Kidney epithelial cell (primary cell): ENCODE measurements around the gene CMBL. TPM values are rescaled to one million over a fixed set of nuclear protein-coding genes. Genes with fewer than 3 reads are reported as not detected.
A peak's percentile ranks its signal among the peaks of the same experiment; 100 is the strongest.
"Not testable (repeated sequence)": the region's sequence is repeated elsewhere in the genome, so short reads cannot be mapped to it uniquely, and the experiment has no call there.

Source experiments
- DNase-seq: peaks from one replicate; pipeline ENCODE4 v3.0.0-alpha.2; 2010; ENCODE audit warnings: low read depth
- H3K27me3 ChIP-seq: 2 replicates; pipeline ENCODE4 v1.6.0; 2011; ENCODE audit warnings: low read length; ENCODE audit not compliant: control insufficient read depth, insufficient read depth
- H3K36me3 ChIP-seq: 2 replicates; pipeline ENCODE4 v1.5.1; 2011; ENCODE audit warnings: low read length; ENCODE audit not compliant: control insufficient read depth, insufficient read depth
- H3K4me3 ChIP-seq: 2 replicates; pipeline ENCODE4 v1.5.1; 2011; ENCODE audit warnings: low read depth, mild to moderate bottlenecking, control low read depth, low read length
- total RNA-seq: library from RNA; depleted of rRNA; stranded (reverse); fragments of >200 nt; gene quantifications from 2 replicates; pipeline ENCODE4 v1.2.3, GENCODE V29; 2015
- TF ChIP-seq, protein P1 (sequence below): IDR thresholded peaks from 2 replicates; pipeline ENCODE4 v1.5.1; 2011; ENCODE audit warnings: mild to moderate bottlenecking, moderate library complexity, low read length, control low read depth, inconsistent platforms; ENCODE audit not compliant: insufficient read depth, poor library complexity, severe bottlenecking

Gene CMBL
- total RNA-seq, 1 donor from 2014 or later = 7.8 TPM

DNA sequence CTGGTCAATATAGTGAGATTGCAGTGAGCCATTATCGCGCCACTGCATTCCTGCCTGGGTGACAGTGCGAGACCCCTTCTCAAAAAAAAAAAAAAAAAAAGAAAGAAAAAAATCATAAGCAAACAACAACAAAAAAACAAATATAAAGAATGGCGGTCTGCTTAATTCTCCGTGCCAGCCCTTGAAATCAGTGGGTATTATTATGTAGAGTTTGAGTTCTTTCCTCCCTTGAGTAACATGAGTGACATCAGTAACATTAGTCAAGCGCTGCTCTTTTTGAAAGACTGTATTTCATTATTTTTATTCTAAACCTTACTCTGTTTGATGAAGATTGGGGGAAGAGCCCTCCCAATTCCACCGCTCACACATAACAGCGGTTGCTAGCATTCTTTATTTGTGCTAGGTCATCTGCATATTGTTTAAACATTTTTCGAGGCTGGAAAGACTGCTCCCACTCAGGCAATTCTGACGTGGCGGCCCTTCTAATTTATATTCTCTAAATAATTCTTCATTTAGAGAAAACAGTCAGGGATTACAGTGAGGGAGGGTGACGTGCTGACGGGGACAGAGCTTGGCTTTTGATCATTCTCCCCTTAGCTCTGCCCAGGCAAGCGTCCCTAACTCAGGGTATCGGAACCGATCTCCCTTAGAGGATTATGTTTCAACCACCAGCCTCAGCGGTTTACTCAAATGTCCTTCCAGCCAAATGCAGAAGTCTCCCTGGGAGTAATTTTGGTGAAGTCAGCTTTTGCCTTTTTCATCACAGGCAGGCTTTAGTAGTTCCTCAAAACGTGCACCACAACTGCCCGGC is 44.9 kb upstream of the CMBL start:
- no peaks in the 10 kb centered on the region for H3K27me3 ChIP-seq
- TF ChIP-seq, protein P1, sequence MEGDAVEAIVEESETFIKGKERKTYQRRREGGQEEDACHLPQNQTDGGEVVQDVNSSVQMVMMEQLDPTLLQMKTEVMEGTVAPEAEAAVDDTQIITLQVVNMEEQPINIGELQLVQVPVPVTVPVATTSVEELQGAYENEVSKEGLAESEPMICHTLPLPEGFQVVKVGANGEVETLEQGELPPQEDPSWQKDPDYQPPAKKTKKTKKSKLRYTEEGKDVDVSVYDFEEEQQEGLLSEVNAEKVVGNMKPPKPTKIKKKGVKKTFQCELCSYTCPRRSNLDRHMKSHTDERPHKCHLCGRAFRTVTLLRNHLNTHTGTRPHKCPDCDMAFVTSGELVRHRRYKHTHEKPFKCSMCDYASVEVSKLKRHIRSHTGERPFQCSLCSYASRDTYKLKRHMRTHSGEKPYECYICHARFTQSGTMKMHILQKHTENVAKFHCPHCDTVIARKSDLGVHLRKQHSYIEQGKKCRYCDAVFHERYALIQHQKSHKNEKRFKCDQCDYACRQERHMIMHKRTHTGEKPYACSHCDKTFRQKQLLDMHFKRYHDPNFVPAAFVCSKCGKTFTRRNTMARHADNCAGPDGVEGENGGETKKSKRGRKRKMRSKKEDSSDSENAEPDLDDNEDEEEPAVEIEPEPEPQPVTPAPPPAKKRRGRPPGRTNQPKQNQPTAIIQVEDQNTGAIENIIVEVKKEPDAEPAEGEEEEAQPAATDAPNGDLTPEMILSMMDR = no peak
- no peaks in the 10 kb centered on the region for H3K36me3 ChIP-seq
- DNase-seq = no peak
- peak overlapping the region; percentile 92 for H3K4me3 ChIP-seq

DNA sequence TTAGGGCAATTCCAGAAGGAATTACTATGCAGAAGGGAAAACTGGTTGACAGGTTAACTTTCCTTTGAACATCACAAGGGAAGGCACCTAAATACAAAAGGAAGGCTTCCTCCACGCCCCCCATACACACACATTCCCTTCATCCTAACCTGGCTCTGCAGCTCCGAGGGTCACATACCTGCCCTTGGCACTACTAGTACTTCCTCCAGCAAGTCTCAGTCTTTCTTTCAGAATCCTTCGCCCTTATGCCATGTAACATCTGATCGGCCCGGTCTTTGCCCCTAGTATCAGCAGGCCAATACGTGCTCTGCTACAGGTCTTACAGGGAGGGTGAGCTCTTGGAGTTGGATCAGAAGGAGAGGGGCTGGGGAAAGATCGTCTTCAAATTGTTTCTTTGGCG is 44.2 kb upstream of the CMBL start:
- TF ChIP-seq, protein P1 = no peak
- no peak for DNase-seq
- no peaks in the 10 kb centered on the region for H3K36me3 ChIP-seq
- no peaks in the 10 kb centered on the region for H3K27me3 ChIP-seq
- no peak overlapping the region for H3K4me3 ChIP-seq

DNA sequence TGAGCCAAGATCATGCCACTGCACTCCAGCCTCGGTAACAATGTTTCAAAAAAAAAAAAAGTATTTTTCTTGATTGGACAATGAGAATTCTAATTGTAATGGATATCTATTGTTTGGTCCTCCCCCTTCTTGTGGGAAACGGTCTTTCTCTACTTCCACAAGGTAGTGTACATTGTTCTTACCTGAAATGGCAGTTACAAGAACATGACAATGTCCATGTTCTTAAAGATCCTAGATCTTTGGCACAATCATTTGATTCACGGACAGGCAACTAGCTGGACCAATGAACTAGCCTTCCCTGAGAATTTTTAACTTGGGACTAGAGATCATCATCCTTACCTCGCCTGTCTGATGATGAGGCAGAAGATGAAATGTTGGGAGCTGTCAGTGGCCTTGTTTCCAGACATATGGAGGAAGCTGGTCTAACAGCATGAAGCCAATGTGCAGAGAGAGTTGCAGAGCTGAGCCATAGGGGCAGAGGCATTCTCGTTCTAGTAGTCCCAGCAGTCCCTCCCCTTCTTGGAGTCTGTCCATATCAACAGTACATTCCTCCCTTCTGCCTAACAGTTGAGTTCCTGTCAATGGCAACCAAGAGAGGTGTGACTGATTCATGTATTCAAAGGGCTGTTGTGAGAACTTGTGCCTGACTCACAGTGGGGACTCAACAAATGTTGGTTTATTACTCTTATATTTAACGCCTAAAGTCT is 43.6 kb upstream of the CMBL start:
- Histone ChIP-seq H3K27me3 (no peaks in the 10 kb centered on the region), H3K36me3 (no peaks in the 10 kb centered on the region), H3K4me3 (no peak overlapping the region)
- DNase-seq = no peak
- TF ChIP-seq, protein P1 = no peak

DNA sequence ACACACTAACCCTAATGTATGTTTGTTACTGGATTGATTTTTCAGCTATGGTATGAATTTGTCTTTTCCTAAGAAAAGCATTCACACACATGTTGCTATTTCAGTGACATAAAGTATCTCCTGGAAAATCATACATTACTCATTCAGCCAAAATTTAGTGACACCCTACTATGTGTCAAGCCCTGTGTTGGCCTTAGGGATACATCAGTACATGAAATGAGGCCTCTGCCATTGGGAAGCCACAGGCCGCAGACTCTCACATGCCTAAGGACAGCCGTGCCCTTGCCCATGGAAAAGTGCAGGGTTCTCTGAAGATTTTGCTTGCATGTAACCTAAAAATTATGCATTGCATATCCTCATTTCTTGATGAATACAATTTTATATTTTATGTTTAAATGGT is 40.6 kb upstream of the CMBL start:
- no peaks in the 10 kb centered on the region for H3K36me3 ChIP-seq
- H3K4me3 ChIP-seq = no peak overlapping the region
- TF ChIP-seq, protein P1 = no peak
- no peaks in the 10 kb centered on the region for H3K27me3 ChIP-seq
- no peak for DNase-seq

GRCh38 chr5:10344461-10345106 is 36.9 kb upstream of the CMBL start:
- H3K36me3 ChIP-seq, H3K4me3 ChIP-seq, DNase-seq, H3K27me3 ChIP-seq: not testable (repeated sequence)

DNA sequence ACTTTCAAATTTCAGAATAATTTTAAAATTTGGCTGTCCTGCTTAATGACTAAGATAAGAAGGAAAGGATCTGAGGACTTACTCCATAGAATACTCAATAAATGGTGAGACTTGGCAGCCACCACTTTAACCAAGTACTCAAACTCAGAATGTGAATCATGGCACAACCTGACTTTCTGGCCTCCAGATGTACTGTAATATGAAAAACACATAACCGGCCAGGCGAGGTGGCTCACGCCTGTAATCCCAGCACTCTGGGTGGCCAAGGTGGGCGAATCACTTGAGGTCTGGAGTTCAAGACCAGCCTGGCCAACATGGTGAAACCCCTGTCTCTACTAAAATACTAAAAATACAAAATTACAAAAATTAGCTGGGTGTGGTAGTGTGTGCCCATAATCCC is 35.8 kb upstream of the CMBL start:
- Histone ChIP-seq H3K27me3 (no peaks in the 10 kb centered on the region), H3K4me3 (no peak overlapping the region), H3K36me3 (no peaks in the 10 kb centered on the region)
- no peak for DNase-seq
- TF ChIP-seq, protein P1 = no peak
